ENCODE data around the gene SKI. TPM values are rescaled to one million over a fixed set of nuclear protein-coding genes. Genes with fewer than 3 reads are reported as not detected.

The SKI gene
- total and polyA plus RNA-seq, 7 donors: 7.7 to 32.1 (median 21.4) TPM

DNA sequence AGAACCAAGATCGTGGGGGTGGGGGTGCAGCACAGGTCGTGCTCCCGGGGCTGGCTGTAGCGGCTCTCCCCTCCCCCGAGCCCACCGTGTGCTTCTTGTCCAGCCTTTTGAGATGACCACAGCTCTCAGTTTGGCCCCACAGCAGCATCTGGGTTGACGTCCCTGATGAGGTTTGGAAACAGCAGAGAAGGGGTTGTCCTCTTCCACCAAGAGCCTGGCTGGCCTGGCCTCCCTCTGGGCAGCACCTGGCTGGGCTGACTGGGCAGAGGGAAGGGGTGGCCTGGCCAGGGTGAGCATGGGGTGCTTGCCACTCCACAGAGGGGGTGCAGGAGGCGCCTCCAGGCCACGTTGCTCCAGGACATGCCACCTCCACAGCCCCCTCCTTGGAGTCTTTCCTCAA is 61.5 kb downstream of the SKI start:
- H3K27ac ChIP-seq: no peak overlapping the region
- no peak overlapping the region for H3K4me3 ChIP-seq
- TF ChIP-seq, protein P1, sequence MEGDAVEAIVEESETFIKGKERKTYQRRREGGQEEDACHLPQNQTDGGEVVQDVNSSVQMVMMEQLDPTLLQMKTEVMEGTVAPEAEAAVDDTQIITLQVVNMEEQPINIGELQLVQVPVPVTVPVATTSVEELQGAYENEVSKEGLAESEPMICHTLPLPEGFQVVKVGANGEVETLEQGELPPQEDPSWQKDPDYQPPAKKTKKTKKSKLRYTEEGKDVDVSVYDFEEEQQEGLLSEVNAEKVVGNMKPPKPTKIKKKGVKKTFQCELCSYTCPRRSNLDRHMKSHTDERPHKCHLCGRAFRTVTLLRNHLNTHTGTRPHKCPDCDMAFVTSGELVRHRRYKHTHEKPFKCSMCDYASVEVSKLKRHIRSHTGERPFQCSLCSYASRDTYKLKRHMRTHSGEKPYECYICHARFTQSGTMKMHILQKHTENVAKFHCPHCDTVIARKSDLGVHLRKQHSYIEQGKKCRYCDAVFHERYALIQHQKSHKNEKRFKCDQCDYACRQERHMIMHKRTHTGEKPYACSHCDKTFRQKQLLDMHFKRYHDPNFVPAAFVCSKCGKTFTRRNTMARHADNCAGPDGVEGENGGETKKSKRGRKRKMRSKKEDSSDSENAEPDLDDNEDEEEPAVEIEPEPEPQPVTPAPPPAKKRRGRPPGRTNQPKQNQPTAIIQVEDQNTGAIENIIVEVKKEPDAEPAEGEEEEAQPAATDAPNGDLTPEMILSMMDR (IDR thresholded peaks at IDR 0.05): no peak
- H3K27me3 ChIP-seq (ENCODE audit: insufficient read depth in 3 of 3, low read length in 2 of 3): no peaks in the 10 kb centered on the region
- H3K36me3 ChIP-seq (ENCODE audit: insufficient read depth in 1 of 2, low read depth in 1 of 2): no peaks in the 10 kb centered on the region
- peaks cover 50% of the 10 kb centered on the region for H3K4me1 ChIP-seq
- DNase-seq (no peak), ATAC-seq (no peak)
- H3K9me3 ChIP-seq: no peaks in the 10 kb centered on the region
- WGBS, 3 donors: 56 to 76% (median 59%) methylated on average over 5 to 9 of the region's 9 CpGs
- intact Hi-C loops (cut with DNase I): no loop called here

DNA sequence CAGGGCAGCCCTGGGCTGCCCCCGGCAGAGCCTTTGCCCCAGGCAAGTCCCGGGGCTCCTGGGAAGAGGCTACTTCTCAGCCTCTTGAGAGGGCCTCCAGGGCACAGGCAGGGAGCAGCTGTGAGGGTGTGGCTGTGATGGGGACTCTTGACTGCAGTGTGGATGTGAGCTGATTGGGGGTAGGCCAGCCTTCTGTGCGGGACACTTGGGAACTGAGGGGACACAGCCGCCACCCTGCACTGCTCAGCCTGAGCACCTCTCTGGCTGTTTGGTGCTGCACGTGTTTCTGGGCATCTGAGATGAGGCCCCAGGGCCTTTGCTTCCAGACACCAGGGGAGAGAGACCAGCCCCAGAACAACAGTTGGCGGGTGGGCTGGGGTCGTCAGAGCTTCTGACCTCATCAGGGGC is 62.1 kb downstream of the SKI start:
- intact Hi-C loops (cut with DNase I): no loop called here
- ATAC-seq (peak; percentile 4 to 32 (median 19)), DNase-seq (no peak)
- H3K27ac ChIP-seq: peak overlapping the region; percentile 64
- H3K36me3 ChIP-seq (ENCODE audit: insufficient read depth in 1 of 2, low read depth in 1 of 2): no peaks in the 10 kb centered on the region
- 46 to 62% (median 61%) methylated on average over 7 of the region's 7 CpGs for whole genome bisulfite sequencing, 3 donors
- no peaks in the 10 kb centered on the region for H3K9me3 ChIP-seq
- TF ChIP-seq, protein P1 (IDR thresholded peaks at IDR 0.05): no peak
- H3K4me1 ChIP-seq: peaks cover 45% of the 10 kb centered on the region
- peak overlapping the region; percentile 36 for H3K4me3 ChIP-seq
- H3K27me3 ChIP-seq (ENCODE audit: insufficient read depth in 3 of 3, low read length in 2 of 3): no peaks in the 10 kb centered on the region

DNA sequence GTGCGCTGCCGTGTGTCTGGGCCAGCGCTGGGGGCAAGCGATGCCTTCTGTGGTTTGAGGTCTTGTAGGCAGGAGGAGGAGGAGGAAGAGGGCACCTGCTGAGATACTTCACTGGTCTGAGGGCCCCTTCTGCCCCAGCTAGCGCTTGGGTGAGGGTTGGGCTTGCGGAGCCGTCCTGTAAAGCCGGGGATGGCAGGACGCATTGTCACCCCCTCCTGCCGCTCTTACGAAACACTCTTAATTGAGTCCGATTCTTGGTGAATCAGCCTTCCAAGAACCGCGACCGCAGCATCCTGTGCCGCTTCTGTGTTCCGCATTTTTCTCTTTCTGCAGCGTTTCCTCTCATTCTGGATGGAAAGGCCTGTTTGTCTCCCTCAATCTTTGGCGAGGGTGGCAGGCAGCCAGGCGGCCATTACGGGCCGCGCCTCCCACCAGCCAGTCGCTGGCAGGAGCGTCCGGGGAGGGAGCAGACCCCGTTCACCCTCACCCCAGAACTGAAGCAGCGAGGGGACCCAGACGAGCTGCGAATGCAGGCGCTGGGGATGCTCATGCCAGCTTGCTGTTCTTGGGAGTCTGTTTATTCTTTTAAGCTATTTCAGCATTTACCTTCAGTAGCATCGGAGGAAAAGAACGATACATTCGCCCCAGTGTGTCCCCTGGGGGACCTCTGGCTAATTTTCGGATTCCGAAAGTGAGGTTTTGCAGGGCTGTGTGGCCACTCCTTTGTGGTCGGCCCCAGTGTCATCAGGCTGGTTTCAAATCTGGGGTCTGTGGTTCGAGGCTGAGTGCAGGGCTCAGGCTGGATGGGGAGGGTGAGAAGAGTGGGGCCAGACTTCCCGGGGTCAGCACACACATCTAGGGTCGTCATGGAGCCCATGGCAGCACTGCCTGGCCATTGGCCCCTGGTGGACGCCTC is 62.7 kb downstream of the SKI start:
- WGBS, 3 donors: 21 to 42% (median 24%) methylated on average over 41 of the region's 41 CpGs
- Histone ChIP-seq H3K9me3 (no peaks in the 10 kb centered on the region), H3K27ac (peak overlapping the region; percentile 64), H3K4me1 (peaks cover 45% of the 10 kb centered on the region), H3K4me3 (peak overlapping the region; percentile 36), H3K27me3 (ENCODE audit: insufficient read depth in 3 of 3, low read length in 2 of 3) (no peaks in the 10 kb centered on the region), H3K36me3 (ENCODE audit: insufficient read depth in 1 of 2, low read depth in 1 of 2) (no peaks in the 10 kb centered on the region)
- peak; percentile 45 to 77 (median 67) for ATAC-seq
- intact Hi-C loops (cut with DNase I): no loop called here
- DNase-seq: peak; percentile 88
- TF ChIP-seq, protein P1 (IDR thresholded peaks at IDR 0.05): no peak

DNA sequence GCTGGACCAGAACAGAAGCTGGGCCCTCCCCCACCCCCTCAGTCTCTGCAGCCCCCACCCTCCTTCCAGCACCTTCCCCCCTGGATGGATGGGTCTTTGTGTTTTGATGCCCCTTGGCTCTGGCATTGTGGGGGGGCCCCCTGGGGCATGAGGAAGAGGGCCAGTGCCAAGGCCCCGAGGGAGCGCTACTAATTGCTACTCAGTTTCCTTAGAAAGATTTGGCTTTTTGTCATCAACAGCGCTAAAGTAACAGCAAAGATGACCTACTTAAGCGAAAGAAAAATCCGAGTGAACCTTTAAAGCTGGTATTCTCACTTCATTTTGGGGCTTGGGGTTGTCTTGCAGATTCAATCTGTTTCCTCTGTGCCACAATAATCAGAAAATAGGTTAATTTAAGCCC is 63.5 kb downstream of the SKI start:
- Histone ChIP-seq H3K9me3 (no peaks in the 10 kb centered on the region), H3K27me3 (ENCODE audit: insufficient read depth in 3 of 3, low read length in 2 of 3) (no peaks in the 10 kb centered on the region), H3K27ac (peak overlapping the region; percentile 30), H3K4me1 (peaks cover 45% of the 10 kb centered on the region), H3K4me3 (no peak overlapping the region), H3K36me3 (ENCODE audit: insufficient read depth in 1 of 2, low read depth in 1 of 2) (no peaks in the 10 kb centered on the region)
- intact Hi-C loops (cut with DNase I): no loop called here
- TF ChIP-seq, protein P1 (IDR thresholded peaks at IDR 0.05): no peak
- ATAC-seq (no peak), DNase-seq (no peak)
- 58 to 67% (median 63%) methylated on average over 5 of the region's 5 CpGs for WGBS, 3 donors
